Measurements from ENCODE around the gene CHAF1A.

CHAF1A gene

DNA sequence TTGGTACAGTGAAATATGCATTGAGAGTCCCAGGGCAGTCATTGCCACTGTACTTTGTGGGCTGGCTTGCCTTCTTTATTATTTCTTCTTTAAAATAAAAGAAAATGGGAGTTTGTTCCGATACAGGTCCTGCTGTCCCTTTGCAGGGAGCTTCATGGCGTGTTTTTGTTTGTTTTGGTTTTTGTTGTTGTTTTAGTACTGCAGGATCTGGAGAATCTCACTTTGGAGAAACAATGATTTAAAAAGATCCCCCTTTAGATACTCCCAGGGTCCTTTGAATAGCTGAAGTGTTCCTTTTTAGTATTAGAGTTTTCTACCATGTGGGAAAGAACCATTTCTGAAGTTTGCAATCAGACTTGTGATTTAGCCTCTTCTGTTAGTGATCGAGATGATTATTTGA is 11.1 kb downstream of the CHAF1A start:
- DNase-seq = no peak

DNA sequence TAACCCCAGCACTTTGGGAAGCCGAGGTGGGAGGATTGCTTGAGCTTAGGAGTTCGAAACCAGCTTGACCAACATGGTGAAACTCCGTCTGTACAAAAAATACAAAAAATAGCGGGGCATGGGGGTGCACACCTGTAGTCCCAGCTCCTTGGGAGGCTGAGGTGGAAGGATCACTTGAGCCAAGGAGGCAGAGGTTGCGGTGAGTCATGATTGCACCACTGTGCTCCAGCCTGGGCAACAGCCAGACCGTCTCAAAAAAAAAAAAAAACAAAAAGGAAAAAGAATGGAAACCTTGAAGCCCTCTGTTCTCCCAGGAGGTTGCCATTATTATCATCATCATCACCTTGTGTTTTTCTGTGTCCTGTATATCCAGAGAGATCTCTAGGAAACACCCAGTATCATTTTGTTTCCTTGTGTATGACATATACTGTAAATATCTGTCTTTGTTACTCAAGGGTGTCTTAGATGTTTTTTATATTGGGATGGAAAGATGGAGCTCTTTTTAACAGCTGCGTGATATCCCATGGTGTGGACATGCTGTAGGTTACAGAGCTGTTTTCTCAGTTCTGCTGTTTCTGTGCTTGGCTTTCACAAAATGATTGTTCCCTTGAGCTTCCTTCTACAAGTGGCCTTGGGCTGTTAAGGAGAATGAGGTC is 11.8 kb downstream of the CHAF1A start:
- no peak for DNase-seq

DNA sequence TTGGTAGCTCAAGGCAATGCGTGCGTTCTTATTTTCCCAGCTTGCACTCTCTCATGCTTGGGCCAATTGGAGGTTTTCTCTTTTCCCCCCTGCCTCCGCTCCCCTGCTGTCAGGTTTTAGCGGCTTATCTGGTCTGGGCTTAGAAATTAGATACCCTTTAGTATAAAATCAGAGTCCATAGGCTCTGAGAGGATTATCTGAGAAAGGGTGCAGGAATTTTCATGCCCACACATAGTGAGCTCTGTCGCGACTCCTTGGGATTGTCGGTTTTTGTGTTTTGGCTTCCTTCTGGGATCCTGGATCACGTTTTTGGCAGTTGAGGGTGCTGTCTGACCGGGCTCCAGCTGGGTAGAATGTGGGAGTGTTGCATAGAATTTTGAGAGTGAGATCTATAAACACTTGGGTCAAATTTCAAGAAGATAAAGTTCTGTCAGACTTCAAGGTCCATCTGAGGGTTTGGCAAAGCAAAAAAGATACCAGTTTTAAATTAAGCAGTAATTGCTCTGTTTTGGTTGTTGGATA is 12.4 kb downstream of the CHAF1A start:
- DNase-seq = no peak

DNA sequence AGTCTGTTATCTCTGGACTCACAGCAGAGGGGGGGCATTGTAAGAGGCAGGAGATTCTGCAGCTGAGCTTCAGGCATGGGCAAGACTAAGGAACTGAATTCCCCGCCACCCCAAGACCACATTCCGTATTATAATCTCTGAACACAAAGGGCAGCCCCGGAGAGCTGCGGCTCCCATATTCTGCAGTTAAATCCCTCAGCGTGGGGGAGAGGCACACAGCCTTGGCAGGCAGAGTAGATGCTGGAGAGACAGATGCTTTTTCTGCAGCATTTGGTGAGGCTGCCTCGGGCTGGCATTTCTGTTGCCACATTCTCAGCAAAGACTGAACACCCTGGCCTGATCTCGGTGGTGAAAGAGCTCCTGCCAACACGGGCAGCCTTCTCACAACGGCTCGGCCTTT is 12.9 kb downstream of the CHAF1A start:
- no peak for DNase-seq

DNA sequence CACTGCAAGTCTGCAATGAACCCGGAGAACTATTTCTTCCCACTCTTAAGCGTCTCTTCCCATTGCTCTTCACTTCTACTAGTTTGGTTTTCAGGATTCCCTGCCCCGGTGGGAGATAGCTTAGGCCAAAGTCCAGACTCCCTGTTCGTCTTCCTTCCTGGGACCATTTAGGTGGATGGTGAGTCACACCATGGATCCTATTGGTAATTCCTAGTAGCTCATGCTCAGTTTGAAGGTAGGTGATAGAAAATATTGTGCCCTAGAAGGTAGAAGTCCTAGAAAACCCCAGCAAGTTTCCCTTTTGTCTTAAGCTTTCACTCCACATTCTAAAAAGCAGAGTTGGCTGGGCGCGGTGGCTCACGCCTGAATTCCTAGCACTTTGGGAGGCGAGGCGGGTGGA is 13.8 kb downstream of the CHAF1A start:
- DNase-seq = no peak

GRCh38 chr19:4423416-4424126 is 21.1 kb downstream of the CHAF1A start:
- DNase-seq = no peak

- no peak for DNase-seq
These were observed 23.1 kb downstream of the CHAF1A start for GRCh38 chr19:4425537-4425936.

GRCh38 chr19:4428326-4428975 is 26.0 kb downstream of the CHAF1A start:
- no peak for DNase-seq

DNA sequence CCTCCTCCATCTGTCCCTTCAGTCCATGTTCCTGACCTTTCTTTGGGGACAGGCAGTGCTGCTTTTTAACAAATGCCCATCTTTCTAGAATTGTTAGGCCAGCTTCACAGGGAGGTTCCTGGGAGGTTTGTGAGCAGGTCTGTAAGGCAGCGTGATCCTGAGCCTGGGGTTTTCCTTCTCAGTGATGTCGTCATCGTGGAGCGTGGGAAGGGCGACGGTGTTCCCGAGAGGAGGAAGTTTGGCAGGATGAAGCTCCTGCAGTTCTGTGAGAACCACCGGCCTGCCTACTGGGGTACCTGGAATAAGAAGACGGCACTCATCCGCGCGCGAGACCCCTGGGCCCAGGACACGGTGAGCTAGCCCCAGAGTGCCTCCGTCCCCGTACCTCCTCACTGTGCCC is 26.8 kb downstream of the CHAF1A start:
- DNase-seq = no peak

DNA sequence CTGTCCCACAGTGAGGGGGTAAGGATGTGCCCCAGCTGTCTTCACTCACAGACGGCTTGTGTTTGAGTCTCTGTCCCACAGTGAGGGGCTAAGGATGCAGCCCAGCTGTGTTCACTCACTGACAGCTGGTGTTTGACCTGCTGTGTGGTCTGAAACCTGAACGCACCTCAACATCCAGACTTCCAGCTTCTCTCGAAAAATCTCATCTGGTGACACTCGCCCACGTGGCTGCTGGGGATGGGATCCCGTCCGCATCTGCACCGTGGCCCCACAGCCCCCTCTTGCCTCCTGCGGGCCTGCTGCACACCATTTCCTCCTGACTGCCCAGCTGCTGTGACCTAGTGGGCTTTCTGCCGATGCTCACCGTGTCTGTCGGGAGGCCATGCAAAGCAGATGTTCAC is 27.3 kb downstream of the CHAF1A start:
- no peak for DNase-seq

GRCh38 chr19:4430760-4431159 is 28.3 kb downstream of the CHAF1A start:
- DNase-seq = no peak

DNA sequence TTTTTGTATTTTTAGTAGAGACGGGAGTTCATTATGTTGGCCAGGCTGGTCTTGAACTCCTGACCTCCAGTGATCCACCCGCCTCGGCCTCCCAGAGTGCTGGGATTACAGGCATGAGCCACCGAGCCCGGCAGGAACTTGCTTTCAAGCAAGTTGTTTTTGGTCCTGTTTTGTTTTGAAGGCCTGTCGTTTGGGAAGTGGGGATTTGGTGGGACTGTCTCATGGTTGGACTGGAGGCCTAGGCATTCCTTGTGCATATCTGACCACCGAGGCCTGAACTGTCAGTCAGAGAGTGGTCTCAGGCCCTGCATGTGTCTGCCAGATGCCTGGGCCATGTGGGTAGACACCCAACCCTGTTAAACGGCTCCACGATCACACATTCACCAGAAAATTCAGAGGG is 28.9 kb downstream of the CHAF1A start:
- DNase-seq = no peak

DNA sequence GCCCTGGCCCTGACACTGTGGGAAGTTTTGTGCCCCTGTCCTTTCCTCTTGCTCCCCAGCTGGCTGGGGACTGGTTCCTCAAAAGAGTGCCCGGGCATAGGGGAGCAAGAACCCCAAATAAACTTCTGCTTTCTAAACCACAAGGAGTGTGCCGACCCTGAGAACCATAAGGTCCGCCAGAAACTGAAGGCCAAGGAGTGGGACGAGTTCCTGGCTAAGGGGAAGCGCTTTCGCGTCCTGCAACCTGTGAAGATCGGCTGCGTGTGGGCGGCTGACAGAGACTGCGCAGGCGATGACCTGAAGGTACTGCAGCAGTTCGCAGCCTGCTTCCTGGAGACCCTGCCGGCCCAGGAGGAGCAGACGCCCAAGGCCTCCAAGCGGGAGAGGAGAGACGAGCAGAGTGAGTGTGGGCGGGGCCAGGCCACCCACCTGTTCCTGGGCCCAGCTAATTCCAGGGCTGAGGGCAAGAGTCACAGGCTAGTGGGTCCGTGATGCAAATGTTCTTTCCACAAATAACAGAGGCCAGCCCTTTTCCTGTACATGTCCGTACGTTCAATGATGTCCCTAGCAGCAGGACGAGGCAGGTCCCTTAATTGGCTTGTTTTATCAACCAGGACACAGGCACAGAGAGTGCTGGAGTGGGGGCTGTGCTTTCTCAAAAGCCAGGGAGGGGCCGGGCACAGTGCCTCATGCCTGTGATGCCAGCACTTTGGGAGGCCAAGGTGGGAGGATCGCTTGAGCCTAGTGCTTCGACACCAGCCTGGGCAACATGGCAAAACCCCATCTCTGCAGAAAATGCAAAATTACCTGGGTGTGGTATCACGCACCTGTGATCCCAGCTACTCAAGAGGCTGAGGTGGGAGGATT is 29.6 kb downstream of the CHAF1A start:
- DNase-seq = no peak

DNA sequence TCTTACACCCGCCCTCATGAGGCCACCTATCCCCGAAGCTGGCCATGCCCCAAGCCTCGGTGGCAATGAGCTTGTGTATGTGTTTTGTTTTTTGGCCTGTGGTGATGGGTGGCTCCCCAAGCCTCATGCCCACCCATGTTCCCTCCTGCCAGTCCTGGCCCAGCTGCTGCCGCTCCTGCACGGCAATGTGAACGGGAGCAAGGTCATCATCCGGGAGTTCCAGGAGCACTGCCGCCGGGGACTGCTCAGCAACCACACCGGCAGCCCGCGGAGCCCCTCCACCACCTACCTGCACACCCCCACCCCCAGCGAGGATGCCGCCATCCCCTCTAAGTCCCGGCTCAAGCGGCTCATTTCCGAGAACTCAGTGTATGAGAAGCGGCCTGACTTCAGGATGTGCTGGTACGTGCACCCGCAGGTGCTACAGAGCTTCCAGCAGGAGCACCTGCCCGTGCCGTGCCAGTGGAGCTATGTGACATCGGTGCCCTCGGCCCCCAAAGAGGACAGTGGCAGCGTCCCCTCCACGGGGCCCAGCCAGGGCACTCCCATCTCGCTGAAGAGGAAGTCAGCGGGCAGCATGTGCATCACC is 30.6 kb downstream of the CHAF1A start:
- DNase-seq = no peak

DNA sequence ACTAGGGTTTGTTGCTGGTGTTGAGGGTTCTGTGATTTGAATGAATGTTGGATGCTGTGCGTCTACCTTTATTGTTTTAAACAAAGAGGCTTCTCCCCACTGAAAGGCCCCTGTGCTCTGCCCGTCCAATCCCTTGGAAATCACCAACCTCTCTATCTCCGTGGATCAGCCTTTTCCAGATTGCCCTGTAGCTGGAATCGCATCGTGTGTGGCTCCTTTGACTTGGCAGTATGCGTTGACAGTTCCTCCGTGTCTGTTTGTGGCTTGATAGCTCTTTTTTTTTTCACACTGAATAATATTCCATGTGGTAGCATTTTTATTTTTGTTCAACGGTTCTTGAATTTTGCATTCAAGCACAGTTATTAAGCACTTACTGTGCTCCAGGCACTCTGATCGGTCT is 32.0 kb downstream of the CHAF1A start:
- no peak for DNase-seq

DNA sequence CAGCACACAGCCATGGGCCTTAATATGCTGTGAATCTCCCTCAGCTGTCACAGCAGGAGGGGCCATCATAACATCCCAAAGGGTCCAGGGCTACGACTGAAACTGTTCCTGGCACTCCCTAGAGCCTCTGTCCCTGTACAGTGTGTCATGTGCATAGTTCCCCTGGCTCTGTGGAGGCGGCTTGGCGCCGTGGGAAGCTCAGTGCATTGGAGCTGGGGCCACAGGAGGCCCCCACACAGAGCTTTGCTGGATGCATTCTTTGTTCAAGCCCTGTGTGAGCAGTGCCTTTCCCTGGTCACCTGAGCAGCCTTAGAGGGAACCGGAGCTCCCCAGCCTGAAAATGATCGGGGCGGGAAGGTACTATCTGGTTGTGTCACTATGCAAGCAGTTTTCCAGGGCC is 33.8 kb downstream of the CHAF1A start:
- no peak for DNase-seq

GRCh38 chr19:4437103-4437502 is 34.7 kb downstream of the CHAF1A start:
- no peak for DNase-seq

DNA sequence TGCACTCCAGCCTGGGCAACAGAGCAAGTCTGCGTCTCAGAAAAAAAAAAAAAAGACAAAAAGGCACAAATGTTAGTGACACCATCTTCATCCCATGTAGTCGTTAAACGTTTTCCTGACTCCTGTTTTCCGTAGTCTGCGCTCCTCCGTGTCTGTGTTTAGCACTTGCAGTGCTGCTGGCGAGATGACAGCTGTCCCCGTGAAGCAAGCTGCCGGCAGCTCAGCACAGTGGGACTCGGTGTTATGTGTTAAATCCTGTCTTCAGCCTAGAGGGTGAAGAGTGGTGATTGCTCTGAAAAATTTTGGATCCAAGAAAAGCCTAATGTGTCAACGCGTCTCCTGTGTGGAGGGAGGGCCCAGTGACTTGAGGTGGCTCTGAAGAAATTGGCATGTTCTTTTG is 36.8 kb downstream of the CHAF1A start:
- no peak for DNase-seq

- DNase-seq = no peak
These were observed 39.8 kb downstream of the CHAF1A start for GRCh38 chr19:4441994-4442818.

DNA sequence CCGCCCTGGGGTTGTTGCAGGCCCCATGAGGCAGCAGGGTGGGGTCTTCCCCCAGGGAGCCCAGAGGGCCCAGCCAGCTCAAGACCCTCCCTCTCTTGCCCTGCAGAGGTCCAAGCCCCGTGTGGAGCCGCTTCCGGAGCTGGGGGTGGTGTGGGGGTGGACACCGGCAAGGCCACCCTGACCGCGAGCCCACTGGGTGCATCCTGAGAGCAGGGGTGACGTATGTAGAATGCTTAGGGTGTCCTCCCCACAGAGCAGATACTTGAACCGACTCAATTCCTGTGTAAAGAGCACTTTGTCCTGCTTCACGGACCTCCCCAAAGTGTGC is 40.3 kb downstream of the CHAF1A start:
- no peak for DNase-seq

- no peak for DNase-seq
These were observed 40.7 kb downstream of the CHAF1A start for GRCh38 chr19:4443188-4443587.
